Activated T-helper 2 cell treated with anti-CD3 and anti-CD28 coated beads, Interferon-gamma antibody, Interleukin-2, Interleukin-4, amounts not matched to agents 10 μg/mL and 5 μg/mL and 100 μg/mL, durations not matched to agents 14 hours and 24 hours and 36 hours (primary cell): Measurements from ENCODE around the gene CPNE4. TPM values are rescaled to one million over a fixed set of nuclear protein-coding genes. Genes with fewer than 3 reads are reported as not detected.

Experiments
- DNase-seq: peaks from one replicate; pipeline ENCODE4 v3.0.0; 2021; ENCODE audit warnings: low spot score
- H3K27ac Mint-ChIP-seq: one replicate; pipeline ENCODE4 v1.8.0; 2021; ENCODE audit warnings: mixed read lengths
- H3K27me3 Mint-ChIP-seq: one replicate; pipeline ENCODE4 v1.8.0; 2021; ENCODE audit warnings: low read depth, mixed read lengths
- H3K36me3 Mint-ChIP-seq: one replicate; pipeline ENCODE4 v1.8.0; 2021; ENCODE audit warnings: low read depth, mixed read lengths
- H3K4me1 Mint-ChIP-seq: one replicate; pipeline ENCODE4 v1.8.0; 2021; ENCODE audit warnings: low read depth, mixed read lengths
- H3K4me3 Mint-ChIP-seq: one replicate; pipeline ENCODE4 v1.8.0; 2021; ENCODE audit warnings: low read depth, mild to moderate bottlenecking, moderate library complexity, mixed read lengths
- H3K9me3 Mint-ChIP-seq: one replicate; pipeline ENCODE4 v1.8.0; 2021; ENCODE audit warnings: mixed read lengths
- intact Hi-C: fragments of 100-400 bp; cut with micrococcal nuclease; formaldehyde crosslinking; loops from one replicate; pipeline ENCODE4 v1.15.1; 2023
- total RNA-seq: library from RNA; stranded (reverse); gene quantifications from 2 replicates; pipeline ENCODE4 v1.2.3, GENCODE V29; 2022

CPNE4 gene
- total RNA-seq, 1 donor from 2014 or later, result not detected

GRCh38 chr3:131485119-131485518, 549.7 kb downstream of the CPNE4 start:
- H3K27me3 Mint-ChIP-seq, result no peaks in the 10 kb centered on the region
- no peak for DNase-seq
- H3K4me1 Mint-ChIP-seq, result peaks cover 22% of the 10 kb centered on the region
- H3K27ac Mint-ChIP-seq, result no peak overlapping the region
- peaks cover 8% of the 10 kb centered on the region for H3K9me3 Mint-ChIP-seq
- peaks cover 53% of the 10 kb centered on the region for H3K36me3 Mint-ChIP-seq
- no peak overlapping the region for H3K4me3 Mint-ChIP-seq
- intact Hi-C loops, result no loop called here

DNA sequence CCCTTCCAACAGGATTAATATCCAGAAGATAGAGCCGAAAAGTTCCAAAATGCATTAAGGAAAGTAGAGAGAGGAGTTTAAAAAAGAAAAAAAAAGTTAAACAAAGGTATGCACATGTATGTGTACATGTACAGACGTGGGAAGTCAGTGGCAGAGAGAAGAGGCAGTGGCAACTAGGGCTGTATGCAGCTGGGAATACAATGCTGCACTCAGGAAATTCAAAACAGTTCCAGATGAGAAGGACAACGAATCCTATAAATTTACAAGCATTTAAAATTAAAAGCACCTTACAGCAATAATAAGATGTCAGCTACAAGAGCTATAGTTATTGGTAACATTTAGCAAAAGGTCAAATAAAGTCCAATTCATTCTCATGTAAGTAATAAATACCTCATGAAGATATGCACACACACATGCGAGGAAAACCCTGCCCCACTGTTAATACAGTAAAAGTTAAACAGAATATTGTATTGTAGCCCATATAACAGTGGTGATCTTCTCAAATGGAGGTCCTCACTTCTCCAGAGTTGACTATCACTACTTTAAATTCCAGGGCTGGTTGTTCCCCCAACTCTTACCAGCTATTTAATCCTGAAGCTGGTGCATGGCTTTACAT, 550.2 kb downstream of the CPNE4 start:
- DNase-seq, result no peak
- H3K4me3 Mint-ChIP-seq, result no peak overlapping the region
- no peaks in the 10 kb centered on the region for H3K27me3 Mint-ChIP-seq
- peaks cover 8% of the 10 kb centered on the region for H3K9me3 Mint-ChIP-seq
- H3K27ac Mint-ChIP-seq, result no peak overlapping the region
- peaks cover 56% of the 10 kb centered on the region for H3K36me3 Mint-ChIP-seq
- peaks cover 22% of the 10 kb centered on the region for H3K4me1 Mint-ChIP-seq
- intact Hi-C loops, result no loop called here
